ENCODE measurements around the gene TP53BP2.

GRCh38 chr1:223861904-223862303 is 16.2 kb upstream of the TP53BP2 start:
- TF ChIP-seq POLR2A (IDR thresholded peaks at IDR 0.05) (no peak), CTCF (IDR thresholded peaks at IDR 0.05) (no peak)

Measured in Peyer's patch (tissue), 4 donors.